SU-DHL-6 (cell line): ENCODE data around the gene ATF6.

Source experiments
- H2AFZ ChIP-seq: fragments of 200-600 bp; sonication (generic); 2 replicates; pipeline ENCODE4 v1.6.1; 2014; ENCODE audit warnings: low read depth, mild to moderate bottlenecking, moderate library complexity, mixed read lengths, antibody characterized with exemption, low read length; ENCODE audit not compliant: severe bottlenecking
- H3F3A ChIP-seq: fragments of 200-600 bp; shearing (Covaris generic); 2 replicates; pipeline ENCODE4 v1.6.0; 2016; ENCODE audit warnings: antibody characterized with exemption, mild to moderate bottlenecking; ENCODE audit not compliant: insufficient read depth
- H3K27ac ChIP-seq: fragments of 200-600 bp; sonication (generic); 2 replicates; pipeline ENCODE4 v1.5.1; 2016; ENCODE audit warnings: low read depth, mild to moderate bottlenecking, low read length, moderate library complexity, mixed read lengths
- H3K27me3 ChIP-seq: fragments of 200-600 bp; sonication (generic), shearing (Covaris generic); 2 replicates; pipeline ENCODE4 v1.6.0; 2014; ENCODE audit warnings: mild to moderate bottlenecking, low read length
- H3K36me3 ChIP-seq: fragments of 200-600 bp; sonication (generic); 2 replicates; pipeline ENCODE4 v1.6.1; 2014; ENCODE audit warnings: mild to moderate bottlenecking, low read length, mixed read lengths
- H3K4me2 ChIP-seq: fragments of 300-600, 200-600 bp; shearing (Covaris generic), sonication (generic); 2 replicates; pipeline ENCODE4 v1.6.0; 2014; ENCODE audit warnings: low read length, low read depth, mild to moderate bottlenecking; ENCODE audit not compliant: poor library complexity, severe bottlenecking
- H3K4me3 ChIP-seq: fragments of 200-600 bp; sonication (generic); 2 replicates; pipeline ENCODE4 v1.5.1; 2014; ENCODE audit warnings: antibody characterized with exemption, low read length, mild to moderate bottlenecking, mixed read lengths; ENCODE audit not compliant: insufficient read depth, poor library complexity, severe bottlenecking
- H3K79me2 ChIP-seq: fragments of 200-600 bp; sonication (generic); 2 replicates; pipeline ENCODE4 v1.6.1; 2014; ENCODE audit warnings: mild to moderate bottlenecking, low read length, moderate library complexity; ENCODE audit not compliant: insufficient read depth
- H3K9ac ChIP-seq: fragments of 200-600 bp; sonication (generic); 2 replicates; pipeline ENCODE4 v1.7.0; 2014; ENCODE audit warnings: mild to moderate bottlenecking, low read length
- H3K9me2 ChIP-seq: fragments of 200-600 bp; sonication (generic); replicated peaks from 2 replicates; pipeline ENCODE4 v1.6.1; 2014; ENCODE audit warnings: low read length; ENCODE audit not compliant: insufficient read depth
- H3K9me3 ChIP-seq: fragments of 200-600 bp; sonication (generic); 2 replicates; pipeline ENCODE4 v1.6.1; 2014; ENCODE audit warnings: low read length, mixed read lengths; ENCODE audit not compliant: insufficient read depth
- H4K20me1 ChIP-seq: fragments of 200-600 bp; sonication (generic); 2 replicates; pipeline ENCODE4 v1.6.1; 2014; ENCODE audit warnings: low read depth, mild to moderate bottlenecking, antibody characterized with exemption, low read length, moderate library complexity, mixed read lengths
- CTCF ChIP-seq: fragments of 200-600 bp; sonication (generic); IDR thresholded peaks from one replicate; pipeline ENCODE4 v1.5.1; 2017; ENCODE audit warnings: antibody characterized with exemption, mild to moderate bottlenecking, low read length, moderate library complexity; ENCODE audit not compliant: insufficient read depth, poor library complexity, severe bottlenecking
- EZH2phosphoT487 ChIP-seq: fragments of 200-600 bp; sonication (generic), shearing (Covaris generic); conservative IDR thresholded peaks from 2 replicates; pipeline ENCODE4 v1.6.1; 2018; ENCODE audit warnings: mild to moderate bottlenecking, antibody characterized with exemption, low read length, moderate library complexity, mixed read lengths

ATF6 gene

GRCh38 chr1:161988413-161988812 is 222.3 kb downstream of the ATF6 start:
- no peak overlapping the region for H3K9ac ChIP-seq
- H3F3A ChIP-seq: no peaks in the 10 kb centered on the region
- no peaks in the 10 kb centered on the region for H3K9me3 ChIP-seq
- no peak overlapping the region for H3K4me2 ChIP-seq
- H4K20me1 ChIP-seq: no peaks in the 10 kb centered on the region
- TF ChIP-seq EZH2phosphoT487: no peak
- no peak for TF ChIP-seq CTCF
- H3K9me2 ChIP-seq: no peaks in the 10 kb centered on the region
- H3K27me3 ChIP-seq: no peaks in the 10 kb centered on the region
- no peaks in the 10 kb centered on the region for H3K79me2 ChIP-seq
- H3K36me3 ChIP-seq: no peaks in the 10 kb centered on the region
- no peak overlapping the region for H3K27ac ChIP-seq
- no peak overlapping the region for H3K4me3 ChIP-seq
- no peak overlapping the region for H2AFZ ChIP-seq

GRCh38 chr1:161989108-161989507 is 223.0 kb downstream of the ATF6 start:
- no peaks in the 10 kb centered on the region for H3F3A ChIP-seq
- no peaks in the 10 kb centered on the region for H3K9me3 ChIP-seq
- H3K9ac ChIP-seq: no peak overlapping the region
- H4K20me1 ChIP-seq: no peaks in the 10 kb centered on the region
- H3K27ac ChIP-seq: no peak overlapping the region
- H3K79me2 ChIP-seq: no peaks in the 10 kb centered on the region
- no peaks in the 10 kb centered on the region for H3K9me2 ChIP-seq
- no peak overlapping the region for H3K4me3 ChIP-seq
- no peak overlapping the region for H3K4me2 ChIP-seq
- no peak overlapping the region for H2AFZ ChIP-seq
- H3K36me3 ChIP-seq: no peaks in the 10 kb centered on the region
- no peaks in the 10 kb centered on the region for H3K27me3 ChIP-seq
- TF ChIP-seq EZH2phosphoT487: no peak
- no peak for TF ChIP-seq CTCF

GRCh38 chr1:161989786-161990185 is 223.7 kb downstream of the ATF6 start:
- Histone ChIP-seq H3K79me2 (no peaks in the 10 kb centered on the region), H3K27ac (no peak overlapping the region), H3K9ac (no peak overlapping the region), H3K27me3 (no peaks in the 10 kb centered on the region), H4K20me1 (no peaks in the 10 kb centered on the region), H3K36me3 (no peaks in the 10 kb centered on the region), H3K4me3 (no peak overlapping the region), H2AFZ (no peak overlapping the region), H3K4me2 (no peak overlapping the region), H3F3A (no peaks in the 10 kb centered on the region), H3K9me3 (no peaks in the 10 kb centered on the region), H3K9me2 (no peaks in the 10 kb centered on the region)
- TF ChIP-seq EZH2phosphoT487: no peak
- TF ChIP-seq CTCF: no peak
